NAMALWA (cell line): ENCODE measurements around the gene GDF2.
A peak's percentile ranks its signal among the peaks of the same experiment; 100 is the strongest.

Experiments
- DNase-seq: peaks from one replicate; pipeline ENCODE4 v3.0.0-alpha.2; 2015; ENCODE audit warnings: low spot score

The GDF2 gene

GRCh38 chr10:47311932-47312662 lies 10.2 kb upstream of the GDF2 start:
- peak; percentile 81 for DNase-seq

GRCh38 chr10:47312663-47312995 lies 9.6 kb upstream of the GDF2 start:
- no peak for DNase-seq

- no peak for DNase-seq
Measured at GRCh38 chr10:47314416-47314970, 7.8 kb upstream of the GDF2 start.

GRCh38 chr10:47315421-47315820 lies 6.8 kb upstream of the GDF2 start:
- no peak for DNase-seq

GRCh38 chr10:47316131-47316530 lies 6.1 kb upstream of the GDF2 start:
- DNase-seq: no peak

GRCh38 chr10:47317251-47317650 lies 5.0 kb upstream of the GDF2 start:
- no peak for DNase-seq

GRCh38 chr10:47318706-47319105 lies 3.5 kb upstream of the GDF2 start:
- DNase-seq: peak; percentile 47

- DNase-seq: no peak
Measured at GRCh38 chr10:47319784-47320183, 2.5 kb upstream of the GDF2 start.

GRCh38 chr10:47320812-47321211 lies 1.4 kb upstream of the GDF2 start:
- DNase-seq: no peak

GRCh38 chr10:47321521-47322195 lies 596 bp upstream of the GDF2 start:
- no peak for DNase-seq

- DNase-seq: no peak
Measured at GRCh38 chr10:47323087-47323486, 833 bp downstream of the GDF2 start.

GRCh38 chr10:47323636-47324296 lies 1.5 kb downstream of the GDF2 start:
- DNase-seq: no peak

GRCh38 chr10:47325303-47326291 lies 3.3 kb downstream of the GDF2 start:
- DNase-seq: no peak

- no peak for DNase-seq
Measured at GRCh38 chr10:47326306-47326926, 4.2 kb downstream of the GDF2 start.

- no peak for DNase-seq
Measured at GRCh38 chr10:47326927-47327330, 4.7 kb downstream of the GDF2 start.

- no peak for DNase-seq
Measured at GRCh38 chr10:47329855-47330254, 7.6 kb downstream of the GDF2 start.

- no peak for DNase-seq
Measured at GRCh38 chr10:47330366-47330765, 8.1 kb downstream of the GDF2 start.

- DNase-seq: no peak
Measured at GRCh38 chr10:47330804-47331203, 8.6 kb downstream of the GDF2 start.

- DNase-seq: no peak
Measured at GRCh38 chr10:47331491-47331890, 9.2 kb downstream of the GDF2 start.

GRCh38 chr10:47331954-47332353 lies 9.7 kb downstream of the GDF2 start:
- no peak for DNase-seq

GRCh38 chr10:47332371-47332770 lies 10.1 kb downstream of the GDF2 start:
- DNase-seq: no peak
